Hypothalamus (tissue), 51 donors: Measurements from ENCODE around the gene UGT1A6.

Experiments used
- DNase-seq, 51 donors: peaks; one replicate each; lab custom pipeline; 2025; lab: John Stamatoyannopoulos, UW

Gene UGT1A6

DNA sequence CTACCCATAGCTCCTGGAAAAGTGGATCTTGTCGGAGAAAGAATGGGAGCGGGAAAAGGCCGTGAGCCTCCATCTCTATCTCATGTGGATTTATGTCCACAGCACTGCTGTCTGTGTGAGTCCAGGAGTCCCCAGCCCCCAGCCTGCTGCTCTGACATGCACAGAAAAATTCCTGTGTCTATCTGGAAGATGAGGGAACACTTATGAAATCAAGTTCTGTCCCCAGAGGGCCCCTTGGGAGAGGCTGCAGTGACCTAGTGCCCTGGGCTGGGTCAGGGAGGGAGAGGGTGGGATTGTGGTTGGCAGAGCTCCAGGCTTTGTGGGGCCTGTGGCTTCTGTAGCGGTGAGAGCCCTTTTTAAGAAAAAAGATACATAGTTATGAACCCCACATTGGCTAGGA lies 124.1 kb downstream of the UGT1A6 start:
- DNase-seq = no peak

DNA sequence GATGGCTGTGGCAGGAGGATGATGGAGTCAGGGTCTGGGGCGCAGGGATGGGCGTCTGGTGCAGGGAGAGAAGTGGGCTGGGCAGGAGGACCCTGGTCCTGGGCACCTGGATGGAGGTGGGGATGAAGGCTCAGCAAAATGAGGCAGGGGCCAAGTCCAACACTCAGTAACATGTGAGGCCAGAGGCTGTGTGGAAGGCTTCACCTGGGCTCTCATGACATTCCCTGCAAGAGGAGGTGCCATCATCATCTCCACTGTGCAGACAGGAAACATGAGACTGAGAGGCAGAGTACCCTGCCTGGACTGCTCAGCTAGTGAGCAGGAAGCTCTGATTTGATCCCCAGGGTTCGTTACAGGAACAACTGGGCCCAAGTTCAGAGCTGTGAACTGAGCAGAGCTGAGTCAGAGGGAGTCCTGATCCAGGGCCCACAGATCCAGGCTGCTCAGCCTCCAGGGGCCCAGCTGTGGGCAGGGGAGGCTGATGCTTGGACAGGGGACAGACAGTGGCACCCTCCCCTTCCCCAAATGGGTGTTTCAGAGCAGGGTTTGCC lies 124.7 kb downstream of the UGT1A6 start:
- no peak for DNase-seq

DNA sequence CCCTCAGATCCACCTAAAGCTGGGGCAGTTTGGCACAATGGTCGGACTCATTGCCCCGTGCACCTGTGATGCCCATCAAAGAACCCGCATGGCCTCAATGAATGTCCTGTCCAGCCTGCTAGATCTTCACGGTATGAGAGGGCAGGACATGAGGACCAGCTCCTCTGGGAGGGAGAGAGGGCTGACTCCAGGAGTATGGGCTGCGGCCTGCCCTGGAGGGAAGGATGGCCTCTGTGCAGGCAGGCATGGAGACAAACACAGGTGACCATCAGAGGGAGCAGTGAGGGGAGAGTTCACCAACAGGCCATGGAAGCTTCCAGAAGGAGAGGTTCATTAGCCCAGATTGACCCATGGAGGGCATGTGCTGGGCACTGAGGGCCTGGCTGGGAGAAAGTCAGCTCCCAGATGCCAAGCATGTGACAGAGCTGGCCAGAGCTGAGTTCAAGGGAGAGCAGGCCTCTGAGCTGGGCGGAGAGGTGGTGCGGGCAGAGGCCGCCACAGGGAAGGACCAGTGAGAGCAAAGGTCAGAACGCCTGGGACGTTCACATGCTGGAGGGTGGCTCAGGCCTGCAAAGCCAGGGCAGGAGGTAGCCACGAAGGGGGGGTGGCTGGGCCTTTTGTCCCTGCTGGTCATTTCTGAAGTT lies 125.4 kb downstream of the UGT1A6 start:
- DNase-seq = no peak

DNA sequence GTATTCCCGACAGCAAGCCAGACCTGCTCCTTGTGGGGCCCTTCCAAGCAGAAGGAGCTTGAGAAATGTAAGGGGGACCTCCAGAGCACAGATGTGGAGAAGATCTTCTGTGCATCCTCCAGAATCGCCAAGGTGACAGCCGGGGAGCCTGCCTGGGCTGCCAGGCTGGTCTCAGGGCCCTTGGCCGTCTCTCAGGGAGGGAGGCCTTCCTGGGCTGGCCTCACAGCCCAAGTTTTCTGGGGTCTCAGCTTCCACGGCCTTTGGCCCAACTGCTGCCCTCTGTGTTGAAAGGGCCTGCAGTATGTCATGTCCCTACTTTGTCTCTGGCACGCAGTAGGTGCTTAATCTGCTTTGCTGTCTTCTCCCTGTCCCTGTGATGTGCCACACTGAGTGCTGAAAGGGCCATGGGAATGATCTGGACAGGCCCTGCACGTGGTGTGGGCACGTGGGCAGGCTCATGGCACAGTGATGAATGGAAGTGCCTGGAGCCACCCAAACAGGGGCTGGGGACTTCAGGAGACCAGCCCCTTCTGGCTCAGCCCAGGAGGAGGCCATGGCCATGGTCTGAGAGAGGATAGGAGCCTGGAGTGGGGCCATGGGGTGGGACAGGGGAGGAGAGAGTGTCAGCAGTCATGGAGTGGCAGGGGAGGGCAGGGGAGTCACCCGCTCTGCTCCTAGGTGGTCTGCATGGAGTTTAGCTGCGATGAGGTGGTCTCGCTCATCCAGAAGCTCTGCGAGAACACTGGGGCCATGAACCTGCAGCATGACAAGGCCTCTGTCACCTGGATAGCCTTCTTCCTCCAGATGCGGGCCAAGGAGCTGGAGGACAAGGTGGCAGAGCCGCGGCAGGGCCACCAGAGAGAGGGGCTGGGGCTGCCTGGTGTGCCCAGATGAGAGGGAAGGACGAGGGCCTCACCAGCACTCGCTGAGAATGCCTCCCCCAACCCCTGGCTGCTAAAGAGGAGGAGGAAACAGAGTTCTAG lies 126.2 kb downstream of the UGT1A6 start:
- no peak for DNase-seq

DNA sequence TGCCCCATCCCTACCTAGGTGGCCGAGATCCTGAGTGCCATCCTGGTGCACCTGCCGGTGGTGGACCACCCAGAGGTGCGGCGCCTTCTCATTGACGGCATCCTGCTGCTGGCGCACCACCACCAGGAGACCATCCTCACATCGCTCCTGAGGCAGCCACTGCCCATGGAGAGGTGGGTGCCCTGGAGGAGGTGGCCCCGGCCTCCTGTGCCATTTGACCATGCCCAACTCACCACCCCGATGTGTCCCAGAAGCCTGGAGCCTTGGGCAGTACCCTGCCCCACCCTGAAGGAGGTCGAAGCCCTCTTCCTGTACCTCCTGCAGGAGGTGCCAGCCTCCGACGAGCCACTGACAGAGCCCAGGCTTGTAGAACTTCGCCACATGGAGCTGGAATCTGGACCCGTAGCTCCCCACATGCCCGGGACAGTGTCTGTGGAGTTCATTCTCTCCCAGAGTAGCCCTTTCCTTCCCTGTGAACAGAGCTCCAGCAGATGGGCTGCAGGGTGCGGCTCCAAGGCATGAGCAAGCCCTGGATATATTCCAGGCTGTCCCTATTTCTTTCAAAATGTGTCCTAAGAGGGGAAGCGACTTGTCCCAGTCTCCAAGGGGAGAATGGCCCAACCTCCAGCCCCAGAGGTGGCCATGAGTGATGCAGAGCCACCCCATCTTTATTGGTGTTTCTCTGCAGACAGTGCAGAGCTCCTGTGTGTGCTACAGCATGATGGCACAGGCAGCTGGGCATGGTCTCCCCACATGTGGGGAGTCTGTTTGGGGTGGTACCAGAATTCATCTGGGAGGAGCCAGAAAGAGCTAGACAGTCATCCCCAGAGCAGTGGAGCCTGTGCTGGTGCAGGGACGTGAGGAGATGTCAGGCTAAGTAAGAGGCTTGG lies 127.4 kb downstream of the UGT1A6 start:
- no peak for DNase-seq

DNA sequence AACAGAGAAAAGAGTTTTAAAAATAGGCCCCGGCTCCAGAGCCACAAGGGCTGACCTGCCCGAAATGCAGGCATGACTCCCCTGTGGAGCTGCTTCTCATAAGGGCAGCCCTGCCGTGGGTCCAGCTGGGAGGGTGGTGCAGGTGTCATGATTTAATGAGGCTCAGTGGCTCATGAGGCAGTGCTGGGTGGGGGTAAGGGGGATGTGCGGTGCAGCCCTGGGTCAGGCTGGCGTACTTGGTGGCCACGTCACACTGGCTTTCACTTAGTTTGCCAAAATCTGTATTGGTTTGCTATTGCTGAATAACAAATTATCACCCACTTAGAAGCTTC lies 128.1 kb downstream of the UGT1A6 start:
- DNase-seq = no peak

DNA sequence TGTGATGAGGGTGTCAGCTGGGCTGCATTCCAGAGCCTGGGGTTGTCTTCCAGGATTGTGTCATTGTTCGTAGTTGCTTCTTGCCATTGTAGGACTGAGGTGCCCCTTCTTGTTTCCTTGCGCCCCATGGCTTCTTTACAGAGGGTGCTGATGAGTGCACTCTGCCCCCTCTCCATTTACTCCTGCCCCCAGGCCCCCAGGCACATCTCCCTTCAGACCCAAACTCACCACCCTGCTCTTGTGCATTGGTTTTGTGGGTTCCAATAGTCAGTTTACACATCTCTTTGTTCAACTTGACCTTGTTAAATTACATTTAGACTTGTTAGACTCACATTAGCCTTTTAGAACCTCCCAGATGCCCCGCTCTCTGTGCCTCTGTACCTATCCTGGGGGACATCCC lies 128.5 kb downstream of the UGT1A6 start:
- DNase-seq = no peak

DNA sequence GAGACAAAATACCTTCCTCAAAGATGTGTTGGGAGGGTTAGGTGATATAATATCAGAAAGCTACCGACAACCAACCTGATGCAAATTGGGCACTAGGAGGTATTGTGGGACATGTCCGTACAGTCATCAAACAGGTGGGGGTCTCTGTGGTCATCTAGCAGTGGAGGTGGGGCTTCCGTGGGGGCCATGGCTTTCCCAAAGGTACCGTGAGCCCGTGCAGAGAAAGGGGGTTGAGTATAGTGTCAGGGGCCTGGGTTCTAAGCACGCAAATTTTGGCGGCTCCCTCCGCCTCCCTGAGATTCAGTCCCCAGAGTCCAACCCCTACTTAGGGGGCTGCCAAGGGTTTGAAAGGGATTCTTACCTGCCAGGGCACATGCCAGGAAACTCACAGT lies 129.0 kb downstream of the UGT1A6 start:
- DNase-seq = no peak

DNA sequence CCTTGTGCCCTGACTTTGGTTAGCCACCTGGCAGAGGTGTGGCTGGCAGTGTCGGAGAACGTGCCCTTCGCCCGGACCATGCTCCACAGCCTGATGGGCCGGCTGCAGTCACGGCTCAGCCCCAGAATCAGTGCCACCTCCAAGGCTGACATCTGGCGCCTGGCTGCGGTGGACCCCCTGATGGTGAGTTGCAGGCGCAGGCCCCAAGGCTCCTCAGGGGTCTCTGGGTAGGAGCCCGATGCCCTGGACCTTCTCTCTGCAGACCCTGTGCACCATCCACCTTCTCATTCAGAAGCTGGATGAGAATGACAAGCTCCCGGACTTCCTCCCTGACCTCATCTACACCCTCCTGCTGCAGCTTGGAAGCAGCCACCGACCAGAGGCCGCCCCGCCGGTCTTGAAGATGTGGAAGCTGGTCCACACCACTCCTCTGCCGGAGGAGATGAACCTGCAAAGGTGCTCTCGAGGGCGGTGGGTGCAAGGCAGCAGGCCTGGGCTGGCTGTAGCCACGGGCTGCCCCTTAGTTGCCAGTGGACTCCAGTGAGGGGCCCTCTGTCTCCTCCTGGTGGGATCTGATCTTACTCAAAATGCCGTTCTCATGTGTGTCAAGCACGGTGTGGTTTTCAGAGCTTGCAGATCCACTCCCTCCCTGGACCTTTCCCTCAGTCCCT lies 129.5 kb downstream of the UGT1A6 start:
- DNase-seq = no peak
